RPMI7951 (cell line): Measurements from ENCODE around the gene ROMO1. TPM values are rescaled to one million over a fixed set of nuclear protein-coding genes. Genes with fewer than 3 reads are reported as not detected.

Experiments
- DNase-seq: peaks from one replicate; pipeline ENCODE4 v3.0.0-alpha.2; 2012; ENCODE audit warnings: low read depth
- total RNA-seq: library from RNA; depleted of rRNA; stranded (reverse); fragments of >200 nt; shearing (Covaris generic); gene quantifications from 2 replicates; pipeline ENCODE4 v1.2.3, GENCODE V29; 2014; rRNA removed

The ROMO1 gene
- 624 and 862 TPM in 2 replicates for total RNA-seq

DNA sequence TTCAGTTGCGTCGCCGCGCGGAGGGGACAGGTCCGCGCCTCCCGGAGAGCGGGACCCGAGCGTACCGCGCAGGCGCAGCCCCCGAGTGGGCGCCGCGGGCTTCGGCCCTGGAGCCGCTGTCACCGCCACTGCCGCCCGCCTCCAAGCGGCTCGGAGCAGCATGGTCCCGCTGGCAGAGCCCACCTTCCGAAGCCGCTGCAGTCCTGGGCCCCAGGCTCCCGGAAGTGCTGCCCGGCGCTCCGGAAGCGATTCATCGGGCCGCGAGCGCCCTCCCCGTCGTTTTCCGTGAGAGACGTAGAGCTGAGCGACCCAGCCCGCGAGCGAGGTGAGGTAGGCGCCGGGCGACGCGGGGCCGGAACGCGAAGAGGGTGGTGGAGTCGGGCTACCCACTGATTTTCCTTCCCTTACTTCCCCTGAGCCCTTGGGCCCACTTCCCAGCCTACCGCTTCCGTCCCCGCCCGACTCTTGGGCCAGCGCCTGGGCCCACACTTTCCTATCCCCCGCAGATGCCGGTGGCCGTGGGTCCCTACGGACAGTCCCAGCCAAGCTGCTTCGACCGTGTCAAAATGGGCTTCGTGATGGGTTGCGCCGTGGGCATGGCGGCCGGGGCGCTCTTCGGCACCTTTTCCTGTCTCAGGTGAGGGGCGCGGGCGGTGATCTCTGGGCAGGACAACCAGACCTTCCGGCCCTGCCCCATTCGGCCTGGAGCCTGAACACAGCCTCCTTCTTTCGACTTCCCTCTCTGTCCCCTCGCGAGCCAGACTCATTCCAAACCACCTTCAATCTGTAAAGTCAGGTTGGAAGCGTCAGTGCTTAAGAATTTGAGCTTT is at the start of gene ROMO1, which contains the start of gene NFS1:
TSS of gene ROMO1 (plus strand) at position 279 of the 830 bp plus-strand sequence. CDS start at position 507, 228 bp downstream.
TSS of gene NFS1 (minus strand) at position 226 of the 830 bp plus-strand sequence. CDS start at position 162, 64 bp downstream.
- peak; percentile 86 for DNase-seq

DNA sequence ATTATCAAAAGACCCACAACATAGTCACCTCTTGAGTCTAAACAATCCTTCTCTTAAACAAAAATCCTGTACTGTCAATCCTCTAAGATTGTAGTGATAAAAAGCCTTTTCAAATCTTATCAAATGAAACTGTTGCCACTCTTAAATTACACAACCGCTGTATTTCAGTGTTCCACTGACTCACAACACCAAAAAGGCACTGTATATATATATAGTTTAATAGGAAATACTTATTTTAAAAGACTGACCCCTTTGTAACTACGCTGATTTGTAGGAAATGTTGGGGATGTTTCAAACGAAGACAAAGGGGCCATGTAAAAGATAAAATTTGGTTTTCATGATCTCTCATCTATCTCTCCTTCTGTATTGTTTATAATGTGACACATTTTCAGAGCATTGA is 48.6 kb upstream of the ROMO1 start:
- DNase-seq = no peak

DNA sequence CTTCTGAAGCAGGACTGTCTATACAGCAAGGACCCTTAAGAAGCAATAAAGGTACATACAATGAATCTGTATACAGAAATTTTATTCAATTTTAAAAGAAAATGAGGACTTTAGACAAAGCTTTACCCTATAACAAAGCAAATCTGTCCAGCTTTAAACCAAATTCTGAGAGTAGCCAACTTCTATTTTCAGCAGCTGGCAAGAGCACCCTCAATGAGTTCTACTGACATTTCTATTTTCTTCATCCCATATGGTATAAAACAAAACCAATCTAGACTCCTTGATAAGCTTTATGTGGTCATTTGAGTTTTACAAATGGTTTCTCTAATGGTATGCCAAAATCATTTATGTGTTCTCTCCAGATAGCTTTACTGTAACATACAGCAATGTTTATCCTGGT is 47.2 kb upstream of the ROMO1 start:
- no peak for DNase-seq

DNA sequence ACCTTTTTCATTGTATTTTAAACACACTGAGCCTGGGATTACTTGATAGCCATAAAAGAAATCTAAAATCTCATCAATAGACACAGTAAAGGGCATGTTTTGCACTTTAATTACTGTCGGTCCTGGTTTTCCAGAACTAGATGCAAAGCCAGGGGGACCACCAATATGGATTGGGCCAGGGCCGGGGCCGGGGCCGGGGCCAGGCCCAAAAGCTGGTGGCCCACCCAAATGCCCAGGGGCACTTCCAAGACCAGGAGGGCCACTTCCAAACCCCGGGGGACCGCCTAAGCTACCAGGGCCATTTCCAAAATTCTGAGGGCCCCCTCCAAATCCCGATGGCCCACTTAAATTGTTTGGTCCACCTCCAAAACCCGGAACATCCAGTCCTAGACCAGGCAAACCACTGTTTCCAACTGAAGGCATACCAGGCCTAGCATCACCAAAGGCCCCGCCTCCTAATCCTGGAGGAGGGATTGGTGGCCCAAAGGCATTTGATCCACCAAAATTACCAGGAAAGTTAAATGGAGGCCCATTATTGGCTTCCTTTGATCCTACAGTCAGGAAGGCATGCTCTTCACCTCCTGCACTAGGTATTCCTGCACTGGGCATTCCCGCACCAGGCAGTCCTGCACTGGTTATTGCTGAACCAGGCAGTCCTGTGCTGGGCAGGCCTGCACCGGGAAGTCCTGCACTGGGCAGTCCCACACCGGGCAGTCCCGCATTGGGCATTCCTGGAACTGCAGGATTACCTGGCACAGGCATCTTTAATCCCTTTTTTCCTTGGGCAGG is 46.4 kb upstream of the ROMO1 start:
- DNase-seq = no peak

DNA sequence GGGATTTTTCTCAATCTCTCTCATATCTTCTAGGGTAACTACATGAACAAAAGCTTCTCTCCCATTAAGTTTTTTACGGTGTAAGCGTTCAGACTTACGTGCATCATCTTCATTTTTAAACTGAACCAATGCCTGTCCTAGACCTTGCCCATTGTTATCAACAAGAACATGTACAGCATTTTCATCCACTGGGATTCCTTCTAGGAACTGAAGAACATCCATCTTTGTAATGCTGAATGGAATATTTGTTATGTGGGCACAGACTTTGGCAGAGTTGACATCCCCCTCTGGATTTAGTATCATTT is 45.8 kb upstream of the ROMO1 start:
- no peak for DNase-seq

DNA sequence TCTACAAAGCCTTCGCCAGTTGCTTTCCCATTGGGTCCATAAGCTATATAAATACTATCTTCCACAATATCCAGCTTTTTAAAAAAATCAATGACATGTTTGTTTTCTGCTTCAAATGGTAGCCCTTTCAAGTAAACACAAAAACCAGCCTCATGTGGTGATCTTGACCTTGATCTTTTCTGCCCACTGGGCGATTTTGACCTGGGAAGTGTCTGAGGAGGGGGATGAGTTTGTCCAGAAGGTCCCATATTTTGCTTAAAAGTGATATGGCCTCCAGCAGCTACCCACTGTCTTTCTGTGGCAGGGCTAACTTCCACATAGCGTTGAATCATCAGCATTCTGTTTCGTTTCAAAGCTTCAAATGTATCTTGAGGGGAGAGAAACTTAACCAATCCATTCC is 45.3 kb upstream of the ROMO1 start:
- no peak for DNase-seq

DNA sequence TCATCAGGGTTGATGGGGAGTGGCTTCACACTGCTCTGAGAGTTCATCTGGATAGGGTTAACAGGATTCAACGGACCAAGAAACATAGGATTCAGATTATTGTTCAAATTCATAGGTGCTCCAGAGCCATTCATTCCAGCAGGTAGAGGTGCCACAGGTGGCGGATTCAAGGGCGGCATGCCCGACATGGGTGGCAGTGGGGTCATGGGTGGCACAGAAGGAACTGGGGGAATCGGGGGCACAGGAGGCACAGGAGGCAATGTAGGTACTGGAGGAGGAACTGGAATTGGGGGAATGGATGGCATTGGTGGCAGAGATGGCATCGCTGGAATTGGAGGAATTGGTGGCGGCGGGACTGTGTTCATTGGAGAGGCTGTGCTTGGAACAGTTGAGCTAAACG is 44.8 kb upstream of the ROMO1 start:
- no peak for DNase-seq

DNA sequence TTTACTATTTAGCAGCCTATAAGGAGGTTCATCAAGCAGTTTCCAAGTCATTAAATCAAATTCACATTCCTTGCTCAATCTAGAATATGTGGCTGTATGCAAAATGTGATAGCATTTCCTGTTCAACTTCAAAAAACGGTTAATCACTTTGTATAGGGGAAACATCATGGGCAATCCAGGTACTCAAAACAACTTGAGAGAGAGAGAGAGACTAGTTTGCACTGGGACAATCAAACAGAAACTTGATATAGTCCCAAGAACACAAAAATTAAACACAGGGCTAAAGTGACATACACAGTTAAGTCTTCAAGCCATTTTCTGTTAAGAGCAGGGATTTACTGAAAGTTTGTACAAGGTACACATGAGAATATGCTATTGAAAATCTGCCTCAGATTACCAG is 41.9 kb upstream of the ROMO1 start:
- no peak for DNase-seq

DNA sequence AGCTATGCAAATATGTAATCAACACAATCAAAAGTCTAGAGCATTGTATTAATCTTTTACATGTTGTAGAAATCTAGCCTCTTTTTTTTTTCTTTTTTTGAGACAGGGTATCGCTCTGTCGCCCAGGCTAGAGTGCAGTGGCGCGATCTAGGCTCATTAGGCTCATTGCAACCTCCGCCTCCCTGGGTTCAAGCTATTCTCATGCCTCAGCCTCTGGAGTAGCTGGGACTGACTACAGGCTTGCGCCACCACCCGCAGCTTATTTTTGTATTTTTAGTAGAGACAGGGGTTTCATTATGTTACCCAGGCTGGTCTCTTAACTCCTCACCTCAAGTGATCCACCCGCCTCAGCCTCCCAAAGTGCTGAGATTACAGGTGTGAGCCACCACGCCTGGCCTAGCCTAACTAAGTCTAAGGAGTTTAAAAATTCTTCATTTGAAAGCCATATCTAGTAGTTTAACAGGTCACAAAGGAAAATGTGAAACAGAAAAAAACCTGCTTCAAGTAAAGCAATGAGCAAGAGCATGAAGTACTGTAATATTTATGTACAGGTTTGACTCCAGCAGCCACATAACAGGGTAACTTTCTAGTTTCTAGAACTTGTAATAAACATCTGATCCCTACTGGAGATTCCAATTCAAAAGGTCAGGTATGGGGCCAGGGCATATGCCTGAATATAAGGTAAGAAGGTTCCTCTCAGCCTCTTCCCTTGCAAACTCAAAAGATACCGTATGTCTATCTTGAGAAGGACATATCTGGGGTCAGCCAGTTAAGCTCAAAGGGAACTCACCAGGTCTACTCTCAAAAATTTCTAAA is 38.9 kb upstream of the ROMO1 start:
- no peak for DNase-seq

DNA sequence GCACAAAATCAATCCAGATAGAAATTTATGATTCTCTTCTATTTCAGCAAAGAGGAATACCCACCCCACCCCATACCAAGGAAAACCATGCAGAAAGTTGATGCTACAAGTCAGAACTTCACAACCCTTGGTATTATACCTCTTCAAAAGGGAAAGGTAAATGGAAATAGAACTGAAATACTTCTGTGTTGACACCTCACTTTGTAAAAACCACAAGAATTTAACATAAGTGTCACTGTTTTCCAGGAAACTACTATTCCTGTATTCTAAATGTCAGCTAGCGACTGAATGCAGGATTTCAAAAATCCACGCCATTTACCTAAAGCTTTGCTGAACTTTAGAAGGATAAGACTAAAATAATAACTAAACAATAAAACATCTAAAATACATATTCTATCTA is 38.2 kb upstream of the ROMO1 start:
- peak; percentile 25 for DNase-seq

DNA sequence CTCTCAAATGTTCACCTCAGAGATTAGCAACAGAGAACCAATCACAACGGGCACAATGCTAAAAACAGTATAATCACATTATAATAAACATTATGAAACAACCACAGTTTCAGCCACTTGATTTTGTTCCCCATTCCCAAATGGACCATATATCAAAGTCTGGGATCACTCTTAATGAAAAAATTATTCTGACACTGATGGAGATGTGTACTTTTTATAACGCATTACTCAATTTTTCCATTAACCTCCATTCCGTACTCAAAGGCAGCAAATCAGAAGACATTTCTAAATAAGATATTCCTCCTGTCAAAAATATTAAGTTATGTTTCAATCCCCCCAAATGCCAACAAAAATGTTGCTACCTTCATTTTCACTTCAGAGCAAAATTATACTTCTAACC is 37.3 kb upstream of the ROMO1 start:
- no peak for DNase-seq

DNA sequence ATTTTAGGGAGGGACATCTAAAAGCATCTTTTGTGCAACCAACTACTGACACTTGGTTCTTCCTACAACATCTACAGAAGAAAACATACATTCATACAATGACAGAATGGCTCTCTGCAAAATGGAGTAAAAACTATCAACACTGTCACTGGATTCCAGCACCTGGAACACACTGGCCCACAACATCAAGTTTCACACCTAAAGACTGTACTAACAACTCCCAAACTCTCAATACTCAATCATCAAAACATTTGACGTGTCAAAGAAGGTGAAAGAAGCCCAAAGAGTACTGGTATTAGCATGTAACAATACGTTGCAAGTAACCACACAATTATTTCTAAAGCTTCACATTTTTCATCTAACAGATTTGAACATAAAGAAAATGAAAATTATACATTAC is 36.7 kb upstream of the ROMO1 start:
- no peak for DNase-seq

DNA sequence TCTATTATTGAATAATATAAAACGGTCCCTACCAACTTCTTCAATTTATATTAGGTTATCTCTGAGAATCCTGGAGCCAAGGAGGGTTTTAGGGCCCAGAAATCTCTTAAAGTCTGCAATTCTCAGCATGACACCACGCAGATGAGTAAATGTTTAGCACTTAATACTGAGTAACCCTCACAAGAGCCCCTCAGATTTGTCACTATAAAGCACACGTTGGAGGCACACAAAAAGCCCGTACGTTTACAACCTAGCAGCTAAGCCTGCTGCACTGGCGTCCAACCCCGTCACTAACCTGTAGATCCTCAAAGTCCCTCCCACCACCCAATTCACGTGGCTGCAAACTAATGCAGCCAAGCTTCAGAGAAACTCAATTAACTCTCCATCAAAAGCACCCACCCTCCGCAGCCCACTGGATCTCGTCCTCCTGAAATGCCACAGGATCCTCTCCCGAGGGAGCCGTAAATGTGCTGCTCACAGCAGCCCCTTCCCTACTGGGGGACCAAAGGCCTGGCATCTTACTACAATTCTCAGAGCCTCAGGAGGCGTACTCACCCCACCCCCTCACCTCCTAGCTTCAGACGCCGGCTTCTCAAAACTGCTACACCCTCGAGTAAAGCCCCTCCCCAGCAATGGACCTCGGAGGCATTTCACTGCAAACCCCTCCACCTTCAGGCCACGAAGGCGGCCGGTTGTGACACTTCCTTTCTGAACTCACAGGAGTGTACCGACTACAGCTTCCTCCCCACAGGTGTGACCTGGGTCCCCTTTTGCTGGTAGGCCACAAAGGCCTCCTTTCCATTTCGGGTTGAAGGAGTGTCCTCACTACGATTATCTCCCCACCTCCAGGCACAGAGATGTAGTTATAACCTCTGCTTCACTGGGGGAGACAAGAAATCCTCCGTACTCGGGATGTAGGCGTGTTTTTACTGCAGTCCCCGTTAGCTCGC is 35.4 kb upstream of the ROMO1 start:
- DNase-seq = peak; percentile 21

DNA sequence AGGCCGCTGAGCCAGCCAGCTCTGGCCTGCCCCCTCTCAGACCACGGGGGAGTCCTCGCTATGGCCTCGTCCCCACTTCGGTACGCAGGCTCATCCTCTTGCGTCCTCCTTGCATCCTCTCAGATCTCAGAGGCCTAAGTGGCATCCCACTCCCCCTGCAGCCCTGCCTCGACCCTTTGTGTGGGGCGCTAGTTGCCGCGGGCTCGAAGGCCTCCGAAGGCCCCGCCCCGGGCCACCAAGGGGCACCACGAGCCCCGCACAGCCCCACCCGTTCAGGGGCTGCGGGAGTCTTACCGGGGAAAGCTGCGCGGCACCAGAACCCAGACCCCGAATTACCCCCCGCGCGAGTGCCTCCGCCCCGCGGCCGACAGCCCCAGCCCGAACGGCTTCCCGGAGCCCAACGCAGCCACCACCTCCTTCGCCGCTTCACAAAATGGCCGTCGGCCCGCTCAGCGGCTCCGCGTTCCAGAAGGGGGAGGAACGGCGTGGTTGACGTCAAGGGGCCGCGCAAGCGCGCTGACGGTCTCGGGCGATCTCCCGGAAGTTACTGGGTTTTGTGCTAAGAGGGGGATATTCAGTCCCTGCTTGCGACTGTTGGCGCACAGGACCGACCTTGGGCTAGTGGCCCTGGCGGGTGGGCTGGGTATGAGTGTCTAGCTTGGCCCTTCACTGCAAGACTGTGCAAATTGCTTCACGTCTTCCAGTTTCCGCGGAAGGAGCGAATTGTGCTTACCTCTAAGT is 34.6 kb upstream of the ROMO1 start, which contains the start of the genes CPNE1 and RBM12:
TSS of gene CPNE1 (minus strand) at position 435 of the 741 bp plus-strand sequence. CDS start 31,977 bp downstream, outside the sequence.
TSS of gene RBM12 (minus strand) at position 435 of the 741 bp plus-strand sequence. CDS start 9,578 bp downstream, outside the sequence.
- peak; percentile 94 for DNase-seq

DNA sequence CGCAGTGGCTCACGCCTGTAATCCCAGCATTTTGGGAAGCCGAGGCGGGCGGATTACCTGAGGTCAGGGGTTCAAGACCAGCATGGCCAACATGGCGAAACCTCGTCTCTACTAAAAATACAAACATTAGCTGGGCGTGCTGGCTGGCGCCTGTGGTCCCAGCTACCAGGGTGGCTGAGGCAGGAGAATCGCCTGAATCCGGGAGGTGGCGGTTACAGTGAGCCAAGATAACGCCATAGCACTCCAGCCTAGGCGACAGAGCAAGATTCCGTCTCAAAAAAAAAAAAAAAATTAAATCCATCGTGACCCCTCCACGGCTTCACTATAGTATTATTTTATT is 33.3 kb upstream of the ROMO1 start:
- no peak for DNase-seq

DNA sequence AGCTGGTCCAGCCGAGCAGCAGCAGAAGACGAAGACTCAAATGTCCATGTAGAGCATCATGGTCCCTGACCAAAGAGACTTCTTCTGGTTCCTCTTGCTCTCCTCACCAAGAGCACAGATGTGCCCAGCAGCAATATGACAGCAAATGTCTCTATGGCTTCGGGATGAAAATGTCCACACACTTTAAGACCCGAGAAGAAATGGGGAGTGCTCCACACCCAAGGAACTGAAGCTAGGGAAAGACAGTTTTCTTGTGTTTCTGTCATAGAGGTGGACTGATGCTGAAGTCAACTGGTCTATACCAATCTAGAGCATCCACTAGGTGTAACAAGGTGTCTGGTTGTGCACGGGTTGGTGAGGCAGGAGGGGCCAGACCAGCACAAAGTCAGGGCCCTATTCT is 30.0 kb upstream of the ROMO1 start:
- no peak for DNase-seq

DNA sequence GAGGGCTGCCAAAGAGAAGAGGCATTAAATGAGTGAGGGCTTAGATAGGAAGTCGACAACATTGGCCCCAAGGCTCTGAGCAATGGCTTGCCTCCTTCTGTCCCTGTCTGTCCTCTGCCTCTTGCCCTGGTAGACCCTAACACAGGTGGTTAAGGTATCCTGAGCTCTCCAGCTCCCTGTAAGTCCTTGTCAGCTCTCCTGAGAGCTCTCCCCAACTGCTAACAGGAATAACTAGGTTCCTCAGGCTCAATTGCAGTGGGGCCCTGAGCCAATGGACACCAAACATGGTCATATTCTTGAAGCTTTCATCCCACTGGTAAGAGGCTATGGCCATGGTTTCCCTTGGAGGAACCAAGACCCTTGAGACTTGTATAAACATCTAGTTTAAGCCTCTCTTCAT is 29.5 kb upstream of the ROMO1 start:
- DNase-seq = no peak

DNA sequence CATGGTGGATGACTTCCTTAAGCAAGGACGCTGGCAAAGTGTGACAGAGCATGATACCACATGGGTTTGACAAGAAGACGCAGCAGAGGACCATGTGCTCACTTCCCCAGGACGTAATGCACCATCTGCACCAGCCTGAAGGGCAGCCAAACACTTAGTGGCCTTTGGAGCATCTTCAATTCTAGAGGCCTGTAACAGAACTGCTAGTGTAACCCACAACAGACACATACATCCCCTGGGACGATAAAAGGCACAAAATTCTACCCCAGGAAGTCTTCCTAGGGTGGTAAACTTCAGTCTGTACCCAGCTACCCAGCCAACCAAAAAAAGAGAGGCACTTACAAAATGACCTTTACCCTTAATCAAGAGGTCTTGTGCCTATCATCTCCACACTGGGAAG is 25.3 kb upstream of the ROMO1 start:
- no peak for DNase-seq

DNA sequence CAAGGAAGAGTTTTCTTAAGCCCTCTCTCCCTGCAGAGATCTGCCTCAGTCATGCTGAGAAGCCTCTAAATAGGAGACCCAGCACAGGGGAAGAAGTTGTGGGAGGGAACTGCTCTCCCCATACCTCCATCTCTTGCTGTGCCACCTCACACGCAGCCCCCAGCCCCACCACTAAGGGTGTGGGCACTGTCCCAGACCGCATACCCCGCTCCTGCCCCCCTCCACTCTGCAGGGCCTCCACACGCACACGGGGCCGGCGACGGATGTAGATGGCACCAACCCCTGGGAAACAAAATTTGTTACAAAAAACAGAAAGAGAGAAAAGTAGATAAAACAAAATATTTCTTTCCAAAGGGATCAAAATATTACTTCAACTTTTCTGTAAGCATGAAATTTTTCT is 24.3 kb upstream of the ROMO1 start:
- DNase-seq = no peak
